Measurements from ENCODE around the gene MST1. TPM values are rescaled to one million over a fixed set of nuclear protein-coding genes. Genes with fewer than 3 reads are reported as not detected.
"Not testable (repeated sequence)": the region's sequence is repeated elsewhere in the genome, so short reads cannot be mapped to it uniquely, and the experiment has no call there.

MST1 gene
- total and polyA plus RNA-seq, 9 of the 15 experiments (the other 6 are each of a cell fraction or from before 2014, with no cell fraction given) = 0.08 to 1.8 (median 0.40) TPM

GRCh38 chr3:49690856-49691255, 1.6 kb upstream of the MST1 start:
- BruUV-seq (replicated peaks); H4K20me1 ChIP-seq (replicated peaks; ENCODE audit: control insufficient read depth, insufficient read depth, low read length); H3K9me3 ChIP-seq (replicated peaks; ENCODE audit: control insufficient read depth, insufficient read depth, low read depth, low read length); ATAC-seq; CTCF ChIA-PET (ENCODE audit: low intra/inter-chr PET ratio); H3K9me1 ChIP-seq (ENCODE audit: control insufficient read depth, insufficient read depth, low read length); FAIRE-seq; H2AFZ ChIP-seq (ENCODE audit: low read depth, low read length); in situ Hi-C loops (cut with MboI); H3K27me3 ChIP-seq (ENCODE audit: control insufficient read depth in 2 of 2, insufficient read depth in 2 of 2, low read length in 2 of 2); H3K27ac ChIP-seq (ENCODE audit: extremely low read depth, low read depth, low read length); intact Hi-C loops (cut with micrococcal nuclease); H3K36me3 ChIP-seq (ENCODE audit: control insufficient read depth, insufficient read depth, low read length); DNase-seq (ENCODE audit: extremely low read depth in 1 of 4, low spot score in 3 of 4); H3K4me3 ChIP-seq: not testable (repeated sequence)
- 100% methylated on average over 1 of the region's 3 CpGs for WGBS (ENCODE audit: insufficient coverage, low coverage, missing lambda C conversion rate)
- peaks cover 26% of the 10 kb centered on the region for H3K79me2 ChIP-seq (ENCODE audit: control insufficient read depth, insufficient read depth, low read length)
- peaks cover 6 to 33% of the 10 kb centered on the region in 2 experiments; a peak in 4 of 5 replicates for H3K4me1 ChIP-seq (replicated peaks in 1 of 2; ENCODE audit: control insufficient read depth in 2 of 2, insufficient read depth in 2 of 2, low read length in 2 of 2)
- peak overlapping the region in 1 of 2 experiments; percentile 68; a peak in 1 of 4 replicates for H3K9ac ChIP-seq (ENCODE audit: insufficient read depth in 1 of 2, low read depth in 2 of 2, low read length in 2 of 2)
- POLR2A ChIA-PET = interaction anchor here (0.8 kb wide), 1 partner anchor 151 kb away, joined by 4 read pairs; no protein-coding TSS in a partner anchor
- H3K4me2 ChIP-seq (ENCODE audit: insufficient read depth, low read length) = peak overlapping the region; percentile 81; the same call in 1 of the 2 replicates
- TF ChIP-seq RBFOX2 (IDR thresholded peaks at IDR 0.05; ENCODE audit: low read depth, low read length) (0 out of 2 replicates have a peak, but pooled peaks have one; percentile 20), POLR2G (IDR thresholded peaks at IDR 0.05; ENCODE audit: low read depth, low read length) (0 out of 2 replicates have a peak, but pooled peaks have one; percentile 44)

- BruUV-seq (replicated peaks); CTCF ChIA-PET (ENCODE audit: low intra/inter-chr PET ratio); H3K27me3 ChIP-seq (ENCODE audit: control insufficient read depth in 2 of 2, insufficient read depth in 2 of 2, low read length in 2 of 2); in situ Hi-C loops (cut with MboI); H3K9me3 ChIP-seq (replicated peaks; ENCODE audit: control insufficient read depth, insufficient read depth, low read depth, low read length); H3K9me1 ChIP-seq (ENCODE audit: control insufficient read depth, insufficient read depth, low read length); H3K36me3 ChIP-seq (ENCODE audit: control insufficient read depth, insufficient read depth, low read length); H4K20me1 ChIP-seq (replicated peaks; ENCODE audit: control insufficient read depth, insufficient read depth, low read length); intact Hi-C loops (cut with micrococcal nuclease): not testable (repeated sequence)
- peak overlapping the region; percentile 81 for H3K4me2 ChIP-seq (ENCODE audit: insufficient read depth, low read length)
- peak overlapping the region; percentile 87 for H3K27ac ChIP-seq (ENCODE audit: extremely low read depth, low read depth, low read length)
- FAIRE-seq = peak; percentile 82
- H3K79me2 ChIP-seq (ENCODE audit: control insufficient read depth, insufficient read depth, low read length) = peaks cover 26% of the 10 kb centered on the region
- peaks cover 6 to 33% of the 10 kb centered on the region in 2 experiments; a peak in 4 of 5 replicates for H3K4me1 ChIP-seq (replicated peaks in 1 of 2; ENCODE audit: control insufficient read depth in 2 of 2, insufficient read depth in 2 of 2, low read length in 2 of 2)
- peak overlapping the region; percentile 30 for H2AFZ ChIP-seq (ENCODE audit: low read depth, low read length)
- H3K4me3 ChIP-seq = peak overlapping the region; percentile 66
- peak; percentile 66 for ATAC-seq
- under 1% methylated on average over 16 of the region's 16 CpGs for WGBS (ENCODE audit: insufficient coverage, low coverage, missing lambda C conversion rate)
- POLR2A ChIA-PET = interaction anchor here (1.0 kb wide), 1 partner anchor 14 kb away, joined by 3 read pairs; no protein-coding TSS in a partner anchor
- H3K9ac ChIP-seq (ENCODE audit: insufficient read depth in 1 of 2, low read depth in 2 of 2, low read length in 2 of 2) = peak overlapping the region; percentile 72 to 94
- peak; percentile 47 to 57 (median 55) for DNase-seq (ENCODE audit: extremely low read depth in 1 of 4, low spot score in 3 of 4)
- TF ChIP-seq MNT (conservative IDR thresholded peaks at IDR 0.05) (0 out of 4 replicates have a peak, but pooled peaks of 1 of the 2 experiments have one; percentile 5), KDM5B (IDR thresholded peaks at IDR 0.05; ENCODE audit: insufficient replicate concordance, low read depth, low read length) (peak; percentile 26), SP1 (CRISPR knock-in tag; IDR thresholded peaks at IDR 0.05) (0 out of 2 replicates have a peak, but pooled peaks have one; percentile 0)
These were observed 792 bp upstream of the MST1 start for GRCh38 chr3:49689908-49690624.
